Fibroblast of skin of right biceps (primary cell): ENCODE data around the gene PARVA.

Source experiments
- DNase-seq: peaks from one replicate; pipeline ENCODE4 v3.0.0-alpha.2; 2013

Gene PARVA

DNA sequence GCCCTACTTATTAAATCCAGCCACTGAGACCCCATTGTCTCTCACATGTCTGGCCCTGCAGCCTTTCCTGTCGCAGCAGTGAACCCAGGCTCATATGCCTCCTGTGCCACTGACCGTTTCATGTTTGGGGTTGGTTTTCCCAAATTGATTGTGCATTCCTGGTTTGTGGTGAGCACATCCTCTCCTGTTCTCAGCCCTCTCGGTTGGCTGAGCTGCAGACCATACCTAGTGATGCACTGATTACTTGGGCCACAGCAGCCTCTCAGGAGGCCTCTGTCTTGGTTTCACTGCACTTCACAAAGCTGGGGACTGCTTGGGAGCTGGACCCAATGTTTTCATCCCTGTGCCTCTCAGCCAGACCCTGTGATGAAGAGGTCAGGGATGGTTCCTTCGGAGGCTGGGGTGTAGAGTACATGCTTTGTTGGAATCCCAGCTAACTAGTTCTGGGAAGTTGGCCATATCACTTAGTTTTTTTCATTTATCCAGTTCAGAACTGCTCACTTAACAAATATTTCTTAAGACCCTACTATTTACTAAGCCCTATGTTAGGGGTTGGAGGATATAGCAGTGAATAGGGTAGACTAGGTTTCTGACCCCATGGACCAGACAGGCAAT is 30.9 kb downstream of the PARVA start:
- no peak for DNase-seq

DNA sequence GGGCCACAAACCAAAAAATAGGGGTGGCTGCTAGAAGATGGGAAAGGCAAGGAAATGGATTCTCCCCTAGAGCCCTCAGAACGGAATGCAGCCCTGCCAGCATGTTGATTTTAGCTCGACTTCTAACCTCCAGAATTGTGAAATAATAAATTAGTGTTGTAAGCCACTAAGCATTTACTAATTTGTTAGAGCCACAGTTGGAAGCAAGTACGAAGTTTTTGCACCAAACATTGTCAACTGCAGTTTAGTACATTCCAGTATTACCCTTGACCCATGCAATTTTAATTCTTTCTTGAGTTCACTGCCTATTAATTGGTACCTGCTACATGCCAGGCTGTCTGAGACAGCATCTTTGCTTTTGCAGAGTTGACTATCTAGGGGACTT is 32.2 kb downstream of the PARVA start:
- DNase-seq, result peak; percentile 46

DNA sequence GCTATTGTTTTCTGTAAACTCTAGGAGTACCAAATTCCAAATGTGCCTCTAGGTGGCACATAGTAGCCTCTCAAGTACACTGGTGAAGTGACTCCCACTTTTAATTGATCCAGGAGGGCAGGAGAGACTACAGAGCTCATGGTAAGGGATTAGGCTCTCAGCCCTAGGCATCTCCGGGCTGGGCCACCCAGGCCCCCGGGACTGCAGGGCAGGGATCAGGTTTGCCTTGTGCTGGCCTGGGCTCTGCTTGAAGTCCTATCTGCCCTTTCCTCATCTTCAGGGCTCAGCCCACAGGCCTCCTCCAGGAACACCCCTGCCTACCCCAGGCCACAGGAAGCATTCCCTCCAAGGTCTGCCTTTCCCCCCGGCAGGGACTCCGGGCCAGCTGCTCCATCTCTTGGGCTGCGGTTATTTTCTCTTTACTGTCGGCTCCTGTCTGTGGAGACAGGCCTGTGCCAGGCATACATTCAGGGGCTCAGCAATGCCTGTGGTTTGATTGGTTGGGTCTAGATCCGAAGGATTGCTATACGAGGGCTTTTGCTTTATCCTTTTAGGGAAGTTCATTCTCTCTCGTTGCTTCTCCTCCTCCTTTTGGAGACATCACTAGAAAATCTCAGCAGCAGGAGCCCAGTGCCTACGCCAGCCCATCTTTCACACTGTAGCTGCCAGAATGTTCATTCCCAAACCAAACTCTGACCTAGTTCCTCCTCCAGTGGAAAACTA is 32.8 kb downstream of the PARVA start:
- DNase-seq, result peak; percentile 87

GRCh38 chr11:12411393-12411792 is 34.0 kb downstream of the PARVA start:
- DNase-seq, result no peak

DNA sequence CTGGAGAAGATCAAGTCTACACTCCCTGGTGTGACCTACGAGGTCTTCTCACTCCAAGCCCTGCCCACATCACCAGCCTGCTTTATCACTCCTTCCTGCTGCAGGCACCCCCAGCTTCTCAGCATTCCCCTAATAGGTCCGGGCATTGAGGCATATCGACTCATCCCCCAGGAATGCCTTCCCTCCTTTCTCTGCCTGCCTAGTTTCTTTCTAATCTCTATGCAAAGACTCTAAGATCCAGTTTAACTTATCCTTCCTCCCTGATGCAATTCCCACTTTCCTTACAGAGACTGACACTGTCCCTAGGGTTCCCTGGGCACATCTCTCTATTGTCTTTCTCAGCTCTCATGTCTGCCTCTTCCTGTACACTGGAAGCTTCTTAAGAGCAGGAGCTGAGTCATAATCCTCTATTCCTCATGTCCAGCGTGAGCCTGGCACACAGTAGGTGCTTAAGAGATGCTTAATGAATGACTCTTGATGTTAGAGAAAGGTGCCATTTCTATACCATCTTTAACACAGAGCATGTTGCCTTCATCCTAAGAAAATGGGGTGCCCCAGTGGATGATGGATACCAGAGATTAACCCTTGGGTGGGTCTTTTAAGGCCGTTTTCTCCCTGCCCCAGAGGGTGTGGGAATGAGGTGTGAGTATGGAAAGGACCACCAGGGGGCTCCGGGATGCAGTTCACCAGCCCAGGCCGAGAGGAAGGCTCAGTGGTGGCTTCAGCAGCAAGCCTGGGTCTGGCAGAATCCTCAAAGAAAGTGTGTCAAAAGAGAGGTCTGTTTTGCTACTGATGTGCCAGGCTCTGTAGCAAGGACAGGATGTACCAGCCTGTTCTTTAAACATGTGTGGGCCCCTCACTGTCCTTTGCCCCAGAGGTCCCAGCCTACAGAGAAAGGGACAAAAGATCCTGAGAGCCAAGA is 34.7 kb downstream of the PARVA start:
- DNase-seq, result peak; percentile 99

DNA sequence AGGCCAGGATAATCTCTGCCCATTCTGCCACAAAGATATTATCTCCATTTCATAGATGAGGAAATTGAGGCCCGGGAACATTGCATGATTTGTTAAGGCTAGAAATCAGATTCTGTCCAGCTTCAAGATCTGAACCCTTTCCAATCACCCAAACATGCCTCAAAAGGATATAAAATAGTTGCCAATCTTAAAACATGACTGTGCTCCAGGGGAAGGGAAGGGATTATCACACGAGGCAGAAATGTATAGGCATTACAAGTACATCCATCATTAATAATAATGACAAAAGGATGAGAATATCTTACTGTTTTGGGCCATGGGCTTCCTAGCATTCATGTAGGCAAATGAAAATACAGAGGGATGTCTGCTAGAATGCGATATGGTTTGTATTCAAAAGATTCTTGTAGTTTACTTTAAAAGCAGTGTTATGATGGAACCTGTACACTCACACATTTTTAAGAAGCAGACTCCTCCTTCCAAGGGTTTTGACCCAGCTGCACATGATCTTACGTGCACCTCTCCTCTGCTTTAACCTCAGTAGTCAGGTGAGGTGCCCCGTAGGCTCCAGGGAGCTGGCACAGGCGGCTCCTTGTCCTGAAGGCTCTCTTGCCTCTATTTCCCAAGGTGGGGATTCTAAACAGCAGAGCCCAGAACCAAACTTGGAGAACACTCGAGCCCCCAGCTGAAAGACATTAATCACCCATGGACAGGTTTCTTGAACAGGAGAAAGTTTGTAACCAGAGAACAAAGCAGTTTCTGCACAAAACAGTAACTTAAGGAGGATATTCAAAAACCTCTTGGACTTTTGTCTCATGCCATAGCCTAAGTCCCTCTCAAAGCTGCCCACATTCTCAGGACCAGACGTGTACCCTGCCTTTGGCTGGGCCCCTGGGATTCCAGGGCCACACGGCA is 36.0 kb downstream of the PARVA start:
- DNase-seq, result no peak

DNA sequence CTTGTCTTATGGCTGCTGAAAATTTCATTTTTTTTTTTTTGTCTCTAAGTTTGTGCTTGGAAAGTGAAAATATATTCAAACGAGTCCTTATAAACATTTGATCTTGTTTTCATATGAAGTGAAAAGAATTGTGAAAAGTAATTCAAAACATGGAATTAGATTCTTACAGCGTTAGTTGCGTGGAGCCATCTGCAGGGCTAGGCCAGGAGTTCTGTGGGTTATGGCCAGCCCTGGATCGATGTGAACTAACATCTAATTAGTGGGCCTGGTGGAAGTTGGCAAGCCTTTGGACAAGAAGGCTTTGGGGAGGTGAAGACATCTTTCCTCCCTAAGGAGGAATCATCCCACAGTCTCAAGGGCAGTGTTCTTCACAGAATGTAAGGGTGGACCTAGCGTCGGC is 37.2 kb downstream of the PARVA start:
- no peak for DNase-seq

DNA sequence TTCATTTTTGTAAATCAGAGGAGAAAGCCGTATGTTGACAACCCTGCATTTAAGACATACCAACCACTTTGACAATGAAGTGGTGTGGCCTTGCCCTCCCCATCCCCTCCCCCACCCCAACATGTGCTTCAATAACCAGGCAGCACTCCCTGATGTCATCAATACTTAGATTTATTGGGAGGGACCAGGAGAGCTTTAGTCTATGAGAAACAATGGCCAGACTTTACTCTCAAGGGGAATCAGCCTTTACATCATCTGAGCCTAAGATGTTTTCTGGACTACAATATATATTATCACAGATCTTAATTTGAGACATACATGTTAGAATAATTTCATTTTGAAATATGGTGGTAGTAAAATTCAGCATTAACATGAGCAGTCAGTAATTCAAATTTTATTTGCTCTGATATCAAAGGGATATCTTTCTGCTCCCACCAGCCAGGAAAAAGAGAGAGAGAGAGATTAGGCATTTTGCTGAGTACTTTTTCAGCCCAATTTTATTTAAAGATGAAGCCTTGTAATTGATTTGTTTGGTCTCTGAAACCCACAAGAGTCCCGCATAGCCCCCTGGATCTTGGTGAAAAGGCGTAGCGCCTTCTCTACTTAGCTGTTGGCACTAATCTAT is 38.1 kb downstream of the PARVA start:
- no peak for DNase-seq

GRCh38 chr11:12416552-12416951 is 39.2 kb downstream of the PARVA start:
- DNase-seq, result no peak

GRCh38 chr11:12417691-12418611 is 40.6 kb downstream of the PARVA start:
- DNase-seq, result peak; percentile 69

DNA sequence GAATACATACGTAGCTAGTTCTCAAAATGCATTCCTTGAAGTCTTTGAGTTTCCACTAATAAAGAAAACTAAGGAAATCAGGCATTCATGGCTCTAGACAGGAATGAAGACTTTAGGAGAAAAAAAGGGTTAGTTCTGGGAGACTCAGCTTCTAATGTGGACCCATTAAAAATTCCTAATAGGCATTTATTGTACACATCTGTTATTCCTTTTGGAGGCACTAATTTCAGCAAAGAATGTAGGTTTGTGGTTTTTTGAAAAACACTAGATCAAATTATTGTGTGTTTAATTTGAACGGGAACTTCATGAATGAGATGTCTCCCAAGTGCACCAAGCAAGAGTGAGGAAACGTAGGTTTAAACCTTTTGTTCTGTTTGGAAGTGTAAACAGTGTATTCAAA is 42.7 kb downstream of the PARVA start:
- DNase-seq, result no peak

DNA sequence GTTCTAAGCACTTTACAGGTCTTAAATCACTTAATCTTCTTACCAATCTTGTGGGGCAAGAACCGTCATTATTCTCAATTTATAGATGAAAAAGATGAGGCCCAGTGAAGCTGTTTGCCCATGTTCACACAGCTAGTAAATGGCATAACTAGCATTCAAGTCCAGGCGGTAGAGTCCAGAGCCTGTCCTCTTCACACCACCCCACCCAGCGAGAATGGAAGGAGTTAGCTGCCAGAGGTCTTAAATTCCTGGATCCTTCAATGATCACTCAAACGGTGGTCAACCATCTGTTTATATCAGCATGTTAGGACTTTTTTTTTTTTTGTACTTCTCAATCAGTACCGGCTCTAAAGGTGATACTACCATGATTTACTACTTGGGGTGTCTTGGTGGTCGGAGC is 43.3 kb downstream of the PARVA start:
- no peak for DNase-seq

- DNase-seq, result no peak
Observed at GRCh38 chr11:12421386-12421785, 44.0 kb downstream of the PARVA start.

DNA sequence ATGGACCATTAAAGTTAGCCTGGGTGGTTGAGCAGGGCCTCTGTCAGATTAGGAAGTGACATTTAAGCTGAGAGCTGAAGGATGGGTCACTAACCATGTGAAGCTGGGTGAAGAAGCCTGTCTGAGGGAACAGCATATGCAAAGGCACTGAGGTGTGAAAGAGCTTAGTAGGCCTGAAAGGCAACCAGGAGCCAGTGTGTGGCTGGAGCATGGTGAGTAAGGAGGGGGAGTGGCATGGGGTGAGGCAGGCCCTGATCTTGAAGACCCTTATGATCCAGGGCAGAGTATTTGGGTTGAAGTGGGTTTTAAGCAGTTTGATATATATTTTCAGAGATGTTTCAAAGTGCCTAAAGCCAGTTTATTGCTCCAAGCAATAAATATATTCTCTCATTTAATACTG is 48.8 kb downstream of the PARVA start:
- no peak for DNase-seq

DNA sequence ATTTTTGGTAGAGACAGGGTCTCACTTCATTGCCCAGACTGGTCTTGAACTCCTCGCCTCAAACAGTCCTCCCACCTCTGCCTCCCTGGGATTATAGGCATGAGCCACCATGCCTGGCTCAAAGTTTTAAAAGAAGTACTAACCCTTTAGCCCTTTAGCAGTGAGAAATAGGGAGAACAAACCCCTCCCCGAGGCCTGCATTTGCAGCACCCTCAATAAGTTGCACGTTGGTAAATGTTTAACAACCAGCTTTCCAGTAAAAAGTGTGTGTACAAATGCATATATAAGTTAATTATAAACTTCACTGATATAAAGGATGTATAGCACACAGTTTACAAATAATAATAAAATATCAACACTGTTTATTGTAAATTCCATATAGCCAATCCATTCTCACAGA is 51.8 kb downstream of the PARVA start:
- DNase-seq, result no peak

GRCh38 chr11:12430351-12430750 is 53.0 kb downstream of the PARVA start:
- DNase-seq, result peak; percentile 78

- DNase-seq, result peak; percentile 81
Observed at GRCh38 chr11:12430954-12431595, 53.7 kb downstream of the PARVA start.

- no peak for DNase-seq
Observed at GRCh38 chr11:12432507-12432906, 55.1 kb downstream of the PARVA start.

DNA sequence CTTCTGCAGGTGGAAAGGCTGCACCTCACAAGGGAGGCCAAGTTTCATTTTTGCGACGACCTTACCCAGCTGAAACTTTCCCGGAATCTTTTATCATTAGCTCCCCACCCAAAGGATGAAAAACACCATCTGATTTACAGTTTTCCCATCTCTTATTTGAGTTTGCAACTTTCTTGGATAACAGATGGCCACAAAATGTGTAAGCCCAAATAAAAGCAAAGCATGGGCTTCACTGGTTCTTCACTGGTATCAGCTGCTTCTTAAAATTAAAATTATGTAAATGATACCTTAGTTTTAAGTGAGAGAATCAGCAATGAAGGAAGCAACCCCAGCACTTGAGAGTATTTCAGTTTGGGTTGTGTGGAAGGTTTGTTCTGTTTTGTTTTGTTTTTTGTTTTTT is 55.8 kb downstream of the PARVA start:
- no peak for DNase-seq

- DNase-seq, result peak; percentile 95
Observed at GRCh38 chr11:12433571-12434324, 56.4 kb downstream of the PARVA start.
